Measurements from ENCODE around the gene F13B.

Gene F13B

DNA sequence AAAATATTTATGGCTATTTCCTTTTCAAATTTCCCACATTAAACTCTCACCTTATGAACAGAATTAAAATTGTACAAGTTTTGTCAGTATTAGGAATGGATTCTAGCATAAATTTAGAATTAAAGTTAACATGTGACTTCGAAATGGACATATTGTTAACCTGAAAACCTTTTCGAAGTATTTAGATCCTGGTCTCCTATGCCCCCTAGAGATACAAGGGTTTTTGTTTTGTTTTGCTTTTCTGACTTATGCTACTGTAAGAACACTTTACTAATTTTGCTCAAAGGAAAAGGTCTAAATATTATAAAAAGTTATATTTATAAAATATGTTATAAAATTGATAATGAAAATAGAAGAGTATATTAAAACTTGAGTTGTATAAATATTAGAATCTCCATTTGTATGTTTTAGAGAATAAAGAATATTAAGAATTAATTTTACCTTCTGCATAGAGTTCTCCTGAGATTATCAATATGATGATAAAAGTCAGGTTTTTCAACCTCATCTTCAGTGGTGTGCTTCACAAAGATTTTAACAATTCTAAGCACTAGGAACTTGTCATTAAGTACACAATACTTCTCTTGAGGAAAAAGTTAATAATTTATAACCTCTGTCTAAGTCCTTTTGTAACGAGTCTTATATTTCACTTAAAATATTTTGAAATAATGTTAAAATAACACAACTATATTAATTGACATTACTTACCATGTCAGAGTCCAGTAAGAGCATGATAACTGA is at the start of gene F13B:
F13B (minus strand) TSS at position 542 of the 738 bp plus-strand sequence; CDS start at position 505, 37 bp downstream.
- DNase-seq: no peak

GRCh38 chr1:197116156-197116555 is 49.1 kb upstream of the F13B start:
- no peak for DNase-seq

DNA sequence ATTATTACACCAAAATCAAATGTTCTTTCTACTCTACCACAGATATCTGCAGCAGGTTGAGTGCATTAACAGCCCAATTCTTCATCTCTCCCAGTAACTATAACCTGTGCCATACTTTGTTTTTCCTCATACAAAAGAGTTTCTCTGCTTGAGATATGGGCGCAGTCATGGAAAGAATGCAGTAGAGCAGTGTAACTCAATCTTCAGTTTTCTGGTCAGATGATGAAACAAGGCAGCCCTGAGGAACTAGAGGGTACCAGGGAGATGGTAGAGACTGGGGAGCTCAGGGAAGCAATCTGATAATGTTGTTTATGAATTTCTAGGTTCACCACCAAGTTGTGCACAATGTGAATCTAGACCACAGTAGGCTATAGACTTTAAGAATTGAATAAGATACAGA is 39.8 kb upstream of the F13B start:
- DNase-seq: peak; percentile 9

DNA sequence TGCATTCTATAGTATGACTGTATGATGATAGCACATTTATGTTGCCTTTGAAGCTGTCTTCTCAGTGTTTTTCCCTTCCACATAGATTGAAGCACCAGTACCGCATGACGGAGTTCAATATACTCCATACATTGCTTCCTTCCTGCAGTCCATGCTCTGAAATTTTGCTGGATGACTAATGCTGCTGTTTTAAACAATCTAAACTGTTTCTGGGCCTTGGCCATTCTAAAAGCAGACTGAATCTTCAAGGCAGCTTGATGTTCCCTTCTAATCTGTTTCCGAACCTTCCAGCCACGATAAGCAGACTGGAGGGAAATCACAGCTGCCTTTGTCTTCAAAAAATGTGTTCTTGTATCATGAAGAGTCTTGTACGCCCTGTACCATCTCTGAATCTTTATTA is 36.2 kb upstream of the F13B start:
- no peak for DNase-seq

GRCh38 chr1:197101978-197102377 is 34.9 kb upstream of the F13B start:
- DNase-seq: no peak

DNA sequence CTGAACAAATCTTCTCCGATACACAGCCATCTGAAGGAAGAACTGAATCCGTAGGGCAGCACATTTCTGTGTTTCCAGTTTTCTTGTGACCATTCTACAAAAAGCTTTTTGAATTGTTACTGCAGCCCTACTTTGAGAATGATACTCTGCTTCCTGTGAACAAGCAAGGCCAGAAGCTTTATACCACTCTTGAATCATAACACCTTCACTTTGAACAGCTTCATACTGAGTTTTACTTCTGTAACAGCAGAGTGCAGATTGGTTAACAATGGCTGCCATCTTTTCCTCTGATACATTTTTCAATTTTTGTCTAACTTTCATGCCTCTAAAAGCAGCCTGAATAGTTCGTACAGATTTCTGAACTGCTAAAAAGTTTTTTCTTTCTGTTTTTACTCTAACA is 33.6 kb upstream of the F13B start:
- DNase-seq: no peak

GRCh38 chr1:197099444-197099843 is 32.4 kb upstream of the F13B start:
- DNase-seq: no peak

GRCh38 chr1:197096971-197097370 is 29.9 kb upstream of the F13B start:
- peak; percentile 51 for DNase-seq

- DNase-seq: peak; percentile 65
Measured at GRCh38 chr1:197096137-197096536, 29.1 kb upstream of the F13B start.

DNA sequence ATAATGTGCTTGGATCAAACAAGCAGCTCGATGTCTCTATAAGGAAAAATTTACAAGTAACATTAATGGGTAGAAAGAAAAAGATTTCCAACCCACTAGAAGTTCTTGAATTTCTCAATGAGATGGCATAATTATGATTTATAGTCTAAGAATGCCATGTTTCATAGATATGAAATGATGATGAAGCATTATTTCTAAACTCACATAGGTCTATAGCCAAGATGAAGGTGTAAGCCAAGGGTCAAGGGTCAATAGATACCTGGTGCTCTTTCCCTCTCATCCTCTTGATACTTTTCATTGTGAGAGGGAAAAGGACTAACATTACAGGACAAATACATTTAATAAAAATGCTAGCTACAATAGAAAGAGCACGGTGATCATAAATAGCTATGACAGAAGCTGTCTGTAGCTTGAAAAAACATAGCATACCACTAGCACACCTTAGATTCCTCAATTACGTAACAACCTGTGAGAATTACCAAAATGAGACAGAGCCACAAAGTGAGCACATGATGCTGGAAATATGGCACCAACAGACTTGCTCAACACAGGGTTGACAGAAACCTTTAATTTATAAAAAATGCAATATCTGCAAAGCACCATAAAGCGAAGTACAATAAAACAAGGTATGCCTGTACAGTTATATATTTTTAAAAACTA is 26.3 kb upstream of the F13B start:
- DNase-seq: no peak

- DNase-seq: no peak
Measured at GRCh38 chr1:197092491-197093023, 25.5 kb upstream of the F13B start.

GRCh38 chr1:197083474-197083873 is 16.4 kb upstream of the F13B start:
- no peak for DNase-seq

DNA sequence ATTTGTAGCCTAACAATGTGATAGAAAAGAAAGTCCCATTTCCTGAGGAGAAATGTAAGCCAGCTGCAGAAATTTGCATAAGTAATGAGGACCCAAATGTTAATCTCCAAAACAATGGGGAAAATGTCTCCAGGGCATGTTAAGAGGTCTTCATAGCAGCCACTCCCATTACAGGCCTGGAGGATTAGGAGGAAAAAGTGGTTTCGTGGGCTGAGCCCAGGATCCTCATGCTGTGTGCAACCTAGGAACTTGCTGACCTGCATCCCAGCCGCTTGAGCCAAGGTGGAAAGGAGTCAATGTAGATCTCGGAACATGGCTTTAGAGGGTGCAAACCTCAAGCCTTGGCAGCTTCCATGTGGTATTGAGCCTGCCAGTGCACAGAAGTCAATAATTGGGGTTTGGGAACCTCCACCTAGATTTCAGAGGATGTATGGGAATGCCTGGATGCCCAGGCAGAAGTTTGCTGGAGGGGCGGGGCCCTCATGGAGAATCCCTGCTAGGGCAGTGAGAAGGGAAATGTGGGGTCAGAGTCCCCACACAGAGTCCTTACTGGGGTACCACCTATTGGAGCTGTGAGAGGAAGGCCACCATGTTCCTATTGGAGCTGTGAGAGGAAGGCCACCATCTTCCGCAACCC is 14.2 kb upstream of the F13B start:
- no peak for DNase-seq

GRCh38 chr1:197080323-197080722 is 13.3 kb upstream of the F13B start:
- no peak for DNase-seq

- DNase-seq: no peak
Measured at GRCh38 chr1:197076585-197076984, 9.5 kb upstream of the F13B start.

DNA sequence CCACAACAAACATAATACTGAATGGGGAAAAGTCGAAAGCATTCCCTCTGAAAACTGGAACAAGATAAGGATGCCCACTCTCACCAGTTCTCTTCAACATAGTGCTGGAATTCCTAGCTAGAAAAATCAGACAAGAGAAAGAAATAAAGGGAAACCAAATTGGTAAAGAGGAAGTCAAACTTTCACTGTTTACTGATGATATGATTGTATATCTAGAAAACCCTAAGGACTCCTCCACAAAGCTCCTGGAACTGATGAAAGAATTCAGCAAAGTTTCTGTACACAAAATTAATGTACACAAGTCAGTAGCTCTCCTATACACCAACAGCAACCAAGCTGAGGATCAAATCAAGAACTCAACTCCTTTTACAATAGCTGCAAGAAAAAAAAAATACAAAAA is 6.9 kb upstream of the F13B start:
- DNase-seq: no peak

DNA sequence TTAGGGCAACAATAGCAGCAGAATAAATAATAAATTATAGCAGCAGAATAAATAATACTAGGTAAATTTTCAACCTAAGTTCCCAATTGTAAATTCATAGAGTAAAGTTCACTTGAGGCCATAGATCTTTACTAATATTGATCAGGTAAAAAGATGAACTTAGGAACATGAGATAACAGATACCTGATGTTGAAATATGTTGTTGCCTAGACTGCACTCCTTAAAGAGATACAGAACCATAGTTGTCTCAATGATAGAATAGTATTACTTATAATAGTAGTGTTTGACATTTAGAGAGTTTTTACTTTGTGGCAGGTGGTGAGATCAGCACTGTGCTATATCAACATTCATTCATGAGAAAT is 378 bp upstream of the F13B start:
- no peak for DNase-seq

- no peak for DNase-seq
Measured at GRCh38 chr1:197066277-197066676, 783 bp downstream of the F13B start.

GRCh38 chr1:197065559-197065958 is 1.5 kb downstream of the F13B start:
- DNase-seq: no peak

GRCh38 chr1:197063212-197063611 is 3.8 kb downstream of the F13B start:
- no peak for DNase-seq

DNA sequence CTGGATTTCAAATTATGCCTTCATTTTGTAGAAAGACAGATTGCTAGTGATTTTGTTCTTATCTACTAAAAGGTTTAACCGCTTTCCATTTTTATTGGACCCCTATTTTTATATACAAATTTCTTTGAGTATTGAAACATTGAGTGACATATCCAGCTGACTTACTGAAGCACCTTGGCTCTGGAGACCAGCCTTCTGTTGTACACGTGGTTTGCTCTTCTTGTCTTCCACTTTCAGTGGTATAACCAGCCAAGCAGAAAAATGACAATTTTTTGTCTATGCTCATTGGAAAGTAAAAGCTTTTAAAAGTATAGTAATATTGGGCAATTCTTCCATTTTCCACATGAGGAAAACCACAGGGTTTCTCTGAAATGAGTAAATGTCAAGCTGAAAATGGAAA is 4.4 kb downstream of the F13B start:
- DNase-seq: no peak

DNA sequence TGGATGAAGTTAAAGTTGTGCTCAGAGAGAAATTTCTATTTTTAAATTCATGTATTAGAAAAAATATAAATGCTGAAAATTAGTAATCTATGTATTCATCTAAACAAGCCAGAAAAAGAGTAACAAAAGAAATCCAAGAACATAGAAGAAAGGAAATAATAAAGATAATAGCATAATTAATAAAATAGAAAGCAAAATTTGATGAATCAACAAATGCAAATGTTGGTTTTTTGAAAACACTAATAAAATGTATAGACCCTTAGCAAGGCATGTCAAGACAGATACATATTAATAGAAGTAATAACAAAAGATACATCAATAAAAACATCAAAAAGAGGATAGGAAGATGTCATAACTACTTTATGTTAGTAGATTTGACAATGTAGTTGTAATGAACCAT is 18.0 kb downstream of the F13B start:
- DNase-seq: no peak

DNA sequence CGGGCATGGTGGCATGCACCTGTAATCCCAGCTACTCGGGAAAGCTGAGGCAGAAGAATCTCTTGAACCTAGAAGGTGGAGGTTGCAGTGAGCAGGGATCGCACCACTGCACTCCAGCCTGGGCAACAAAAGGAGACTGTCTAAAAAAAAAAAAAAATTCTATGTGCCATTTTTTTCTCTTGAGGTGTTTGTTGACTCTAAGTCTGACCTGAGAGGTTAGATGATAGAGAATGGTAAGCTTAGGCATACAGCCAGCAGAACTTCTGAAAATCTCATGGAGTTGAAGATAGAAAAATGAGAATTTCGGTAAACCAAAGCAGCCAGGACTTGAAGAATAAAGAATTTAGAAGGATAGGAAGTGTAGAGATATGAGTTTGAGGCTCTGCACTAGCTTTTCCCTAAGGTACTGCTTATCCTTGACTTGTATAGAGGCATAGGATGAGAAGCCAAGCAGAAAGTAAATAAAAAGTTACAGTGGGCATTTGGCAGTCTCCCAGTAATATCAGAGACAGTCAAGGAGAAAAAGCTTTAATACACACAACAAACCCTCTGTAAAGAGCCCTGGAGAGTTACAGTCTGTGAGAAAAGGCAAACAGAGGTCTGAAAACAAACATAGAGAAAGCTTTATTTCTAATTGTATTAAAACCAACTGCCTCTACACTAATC is 24.3 kb downstream of the F13B start:
- DNase-seq: no peak

Measured in hematopoietic multipotent progenitor cell treated with erythropoietin and hydrocortisone succinate and interleukin-3 and kit ligand, for 4 days (in vitro differentiated cells).